ENCODE measurements around the gene THAP3.

THAP3 gene

DNA sequence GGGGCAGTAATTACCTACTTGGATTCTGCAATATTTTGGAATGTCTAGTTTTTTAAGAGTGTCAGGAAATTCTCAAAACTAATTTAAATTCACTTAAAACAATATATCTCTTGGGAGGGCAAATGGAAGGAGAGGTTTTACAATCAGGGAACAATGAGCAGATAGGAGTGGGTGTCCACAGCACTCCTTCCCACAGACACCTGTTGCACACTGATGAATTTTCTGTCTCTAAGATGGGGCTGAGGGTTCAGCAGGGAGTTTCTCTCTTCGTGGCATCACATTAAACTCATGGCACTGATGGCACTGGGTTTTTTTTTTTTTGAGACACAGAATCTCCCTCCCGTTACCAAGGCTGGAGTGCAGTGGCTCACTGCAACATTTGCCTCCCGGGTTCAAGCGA, 5.6 kb upstream of the THAP3 start:
- no peak for DNase-seq (ENCODE audit: extremely low spot score)
- POLR2A ChIA-PET: no interaction called here

GRCh38 chr1:6621429-6622391, 3.0 kb upstream of the THAP3 start:
- ChIA-PET POLR2A (no interaction called here), CTCF (interaction anchor here (1.8 kb wide), 1 partner anchor 14 kb away, joined by 3 read pairs; no protein-coding TSS in a partner anchor)
- DNase-seq (ENCODE audit: extremely low spot score): no peak
- no peak for TF ChIP-seq CTCF (IDR thresholded peaks at IDR 0.05; ENCODE audit: control extremely low read depth, extremely low read depth, low read depth, missing control alignments)

More for the DNA sequence above, 5.6 kb upstream of the THAP3 start:
- no peak for TF ChIP-seq CTCF (IDR thresholded peaks at IDR 0.05; ENCODE audit: control extremely low read depth, extremely low read depth, low read depth, missing control alignments)
- CTCF ChIA-PET: interaction anchor here (1.0 kb wide), 1 partner anchor 15 kb away, joined by 3 read pairs; no protein-coding TSS in a partner anchor

GRCh38 chr1:6622396-6623152, 2.1 kb upstream of the THAP3 start:
- ChIA-PET POLR2A (no interaction called here), CTCF (interaction anchor here (0.6 to 2.7 kb wide), 5 partner anchors 10 to 68 kb away, joined by 3 to 10 read pairs (median 4); partner anchors contain the start of genes KLHL21 and TAS1R1)
- DNase-seq (ENCODE audit: extremely low spot score): no peak
- no peak for TF ChIP-seq CTCF (IDR thresholded peaks at IDR 0.05; ENCODE audit: control extremely low read depth, extremely low read depth, low read depth, missing control alignments)

DNA sequence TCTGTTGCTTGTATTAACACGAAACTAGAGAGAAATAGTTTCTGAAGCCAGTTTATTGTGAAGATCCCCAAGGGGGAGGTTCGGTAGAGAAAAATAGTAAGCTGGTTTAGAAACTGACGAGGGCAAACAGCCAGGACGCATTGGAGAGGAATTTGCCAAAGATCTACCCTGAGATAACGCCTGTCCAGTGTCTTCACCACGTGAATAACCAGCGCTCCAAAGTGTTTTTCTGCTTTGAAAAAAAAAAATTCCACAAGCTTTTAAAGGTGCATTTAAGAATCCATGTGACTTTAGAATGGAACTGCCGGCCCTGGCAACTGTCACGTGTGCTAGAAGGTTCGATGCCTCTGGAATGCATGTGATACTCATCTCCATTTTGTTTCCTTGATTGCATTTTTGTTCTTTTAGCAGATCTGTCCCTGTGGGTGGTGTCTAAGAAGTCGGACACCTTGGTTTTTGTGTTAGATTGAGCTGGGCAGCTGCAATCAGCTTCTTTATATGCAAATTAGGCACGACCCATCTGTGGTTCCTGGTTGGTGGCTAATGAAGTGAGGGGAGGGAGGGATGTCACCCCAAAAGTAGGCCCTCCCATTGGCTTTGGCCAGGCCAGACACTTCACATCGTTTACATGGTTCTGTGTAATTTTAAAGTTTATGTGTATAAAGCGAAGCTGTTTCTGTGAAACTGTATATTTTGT, 1.3 kb upstream of the THAP3 start:
- TF ChIP-seq CTCF (IDR thresholded peaks at IDR 0.05; ENCODE audit: control extremely low read depth, extremely low read depth, low read depth, missing control alignments): no peak
- no peak for DNase-seq (ENCODE audit: extremely low spot score)
- POLR2A ChIA-PET: no interaction called here
- CTCF ChIA-PET: interaction anchor here (0.6 to 2.7 kb wide), 8 partner anchors 8 to 128 kb away, joined by 3 to 10 read pairs (median 4); partner anchors contain the start of genes KLHL21, NOL9 and TAS1R1

DNA sequence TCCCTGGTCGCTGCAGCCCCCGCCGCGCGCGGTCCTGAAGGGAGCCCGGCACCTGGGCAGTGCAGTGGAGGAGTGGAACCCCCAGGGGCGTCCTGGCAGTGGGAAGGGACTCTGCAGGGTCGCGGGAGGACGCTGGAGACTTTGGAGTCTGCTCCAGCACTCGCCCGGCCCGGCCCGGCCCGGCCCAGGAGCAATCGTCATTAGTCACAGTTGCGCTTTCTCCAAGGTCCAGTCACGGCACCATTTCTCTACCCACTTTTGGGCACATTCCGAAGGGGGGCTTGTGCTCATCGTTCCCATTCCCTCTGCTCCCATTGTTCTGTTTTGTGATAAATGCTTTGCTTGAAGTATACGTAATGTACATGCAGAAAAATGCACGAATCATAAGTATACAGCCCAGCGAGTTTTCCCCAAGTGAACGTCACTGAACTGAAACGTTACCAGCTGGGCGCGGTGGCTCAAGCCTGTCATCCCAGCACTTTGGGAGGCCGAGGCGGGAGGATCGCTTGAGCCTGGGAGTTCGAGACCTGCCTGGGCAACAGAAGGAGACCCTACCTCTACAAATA, 999 bp downstream of the THAP3 start:
- ChIA-PET CTCF (interaction anchor here (1.2 to 1.5 kb wide), 2 partner anchors 20 to 25 kb away, joined by 4 to 5 read pairs; no protein-coding TSS in a partner anchor), POLR2A (interaction anchor here (0.6 kb wide), 1 partner anchor 10 kb away, joined by 5 read pairs; no protein-coding TSS in a partner anchor)
- DNase-seq (ENCODE audit: extremely low spot score): no peak
- no peak for TF ChIP-seq CTCF (IDR thresholded peaks at IDR 0.05; ENCODE audit: control extremely low read depth, extremely low read depth, low read depth, missing control alignments)
